NCI-H1694 (cell line): ENCODE results near the gene TAF3.

ENCODE experiments used
- DNase-seq: peaks from one replicate; lab custom pipeline; 2025; lab: John Stamatoyannopoulos, UW

TAF3 gene

GRCh38 chr10:8058274-8059111, 240.2 kb downstream of the TAF3 start:
- no peak for DNase-seq

DNA sequence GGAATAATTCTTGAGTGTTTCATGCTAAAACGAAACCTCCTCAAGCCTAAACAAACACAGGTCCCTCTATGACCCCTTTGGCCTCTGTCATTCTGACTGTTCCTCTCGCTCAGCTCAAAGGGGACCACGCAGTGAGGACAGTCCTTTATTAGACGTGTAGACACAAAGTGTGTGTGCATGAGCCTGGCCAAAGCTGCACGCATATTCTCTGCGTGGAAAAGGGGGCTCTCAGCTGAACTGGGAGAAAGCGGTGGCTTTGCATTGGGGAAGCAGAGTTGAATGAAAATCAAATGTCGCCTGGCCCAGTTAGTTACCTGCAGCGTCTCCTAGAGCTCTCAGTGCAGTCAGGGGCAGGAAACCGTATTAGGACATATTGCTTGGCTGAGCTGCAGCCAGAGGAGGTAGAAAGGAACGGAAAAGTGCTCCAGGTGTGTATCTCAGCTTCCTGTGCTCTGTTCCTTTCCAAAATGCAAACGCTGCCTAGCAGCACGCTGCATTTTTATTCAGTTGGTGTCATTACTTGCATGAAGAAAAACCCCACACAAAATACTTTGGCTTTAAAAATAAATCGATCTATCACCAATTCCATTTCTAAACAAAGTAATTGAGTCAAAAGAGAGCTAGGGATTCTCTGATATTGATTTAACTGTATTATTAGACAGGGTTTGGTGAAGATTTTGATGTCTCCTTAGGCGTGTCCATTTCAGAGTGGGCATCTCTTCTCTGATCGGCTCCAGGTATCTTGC, 241.1 kb downstream of the TAF3 start:
- no peak for DNase-seq

GRCh38 chr10:8060010-8060703, 241.9 kb downstream of the TAF3 start:
- DNase-seq: no peak

GRCh38 chr10:8060704-8061121, 242.4 kb downstream of the TAF3 start:
- no peak for DNase-seq

DNA sequence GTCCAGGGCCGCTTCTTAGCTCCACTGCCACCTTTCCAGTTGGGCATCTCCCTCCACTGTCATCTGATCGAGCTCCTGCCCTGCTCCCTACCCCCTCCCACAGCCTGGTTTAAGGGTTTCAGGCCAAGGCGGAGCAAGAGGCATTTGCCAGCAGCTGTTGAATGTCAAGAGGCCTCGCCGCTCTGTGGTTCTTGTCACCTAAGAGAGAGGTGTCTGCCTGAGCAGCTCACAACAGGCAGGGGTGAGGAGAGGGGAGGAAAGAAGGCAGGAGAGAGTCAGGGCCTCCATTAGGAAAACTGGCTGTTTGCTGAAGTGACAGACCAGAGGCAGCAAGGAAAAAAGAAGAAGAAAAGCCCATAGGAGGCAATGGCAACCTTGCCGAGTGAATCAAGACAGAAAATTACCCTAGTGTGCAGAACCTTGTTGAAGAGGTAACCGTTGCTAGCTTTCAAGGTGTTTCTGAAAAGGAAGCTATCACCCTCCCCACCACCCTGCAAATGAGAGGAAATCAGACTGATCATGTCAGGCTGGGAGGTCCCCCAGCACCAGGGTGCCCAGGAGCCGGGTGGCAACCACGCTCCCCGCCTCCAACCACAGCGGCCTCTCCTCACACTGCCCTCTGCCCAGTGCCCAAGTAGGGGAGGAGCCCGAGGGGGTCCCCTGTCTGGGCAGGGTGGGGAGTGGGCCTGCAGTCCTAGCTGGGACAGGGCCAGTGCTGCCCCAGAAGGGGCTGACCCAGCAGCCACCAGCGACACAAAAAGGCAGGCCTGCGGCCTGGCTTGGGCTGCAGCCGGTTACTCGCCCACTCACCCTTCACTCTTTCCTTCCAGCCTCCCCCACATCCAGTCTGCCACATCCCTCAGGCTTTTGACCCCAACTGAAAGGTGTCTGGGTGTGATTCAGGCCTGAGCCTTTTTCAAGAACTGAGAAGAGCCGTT, 243.2 kb downstream of the TAF3 start:
- no peak for DNase-seq

- DNase-seq: no peak
Measured at GRCh38 chr10:8063128-8063908, 245.0 kb downstream of the TAF3 start.

DNA sequence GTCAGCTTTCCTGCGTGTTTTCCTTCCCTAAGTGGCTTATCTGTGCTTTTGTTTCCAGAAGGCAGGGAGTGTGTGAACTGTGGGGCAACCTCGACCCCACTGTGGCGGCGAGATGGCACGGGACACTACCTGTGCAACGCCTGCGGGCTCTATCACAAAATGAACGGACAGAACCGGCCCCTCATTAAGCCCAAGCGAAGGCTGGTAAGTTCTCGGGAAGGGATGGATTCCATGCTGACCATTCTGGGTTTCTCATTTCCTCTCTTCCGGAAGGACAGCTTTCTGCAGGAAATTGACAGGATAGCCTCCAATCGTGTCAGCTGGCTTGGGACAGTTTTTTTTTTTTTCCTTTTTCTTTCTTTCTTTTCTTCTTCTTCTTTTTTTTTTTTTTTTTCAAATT, 245.6 kb downstream of the TAF3 start:
- no peak for DNase-seq

DNA sequence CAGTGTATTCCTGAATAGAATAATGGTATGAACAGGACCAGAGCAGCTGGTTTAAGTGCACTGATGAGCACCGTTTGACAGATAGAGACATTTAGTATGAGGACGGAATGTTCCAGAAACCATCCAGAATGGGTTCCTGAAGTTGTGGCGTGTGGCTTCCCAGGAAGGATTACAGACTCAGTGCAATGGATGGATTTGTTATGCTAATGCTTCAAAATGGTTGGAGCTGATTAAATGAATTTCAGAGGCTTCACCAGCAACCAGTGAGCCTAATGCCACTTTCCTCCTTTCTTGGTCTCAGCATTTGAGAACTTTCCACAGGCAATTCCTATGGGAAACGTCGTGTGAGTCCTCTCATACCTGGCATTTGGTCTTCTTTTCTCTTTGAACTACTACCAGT, 246.1 kb downstream of the TAF3 start:
- no peak for DNase-seq

DNA sequence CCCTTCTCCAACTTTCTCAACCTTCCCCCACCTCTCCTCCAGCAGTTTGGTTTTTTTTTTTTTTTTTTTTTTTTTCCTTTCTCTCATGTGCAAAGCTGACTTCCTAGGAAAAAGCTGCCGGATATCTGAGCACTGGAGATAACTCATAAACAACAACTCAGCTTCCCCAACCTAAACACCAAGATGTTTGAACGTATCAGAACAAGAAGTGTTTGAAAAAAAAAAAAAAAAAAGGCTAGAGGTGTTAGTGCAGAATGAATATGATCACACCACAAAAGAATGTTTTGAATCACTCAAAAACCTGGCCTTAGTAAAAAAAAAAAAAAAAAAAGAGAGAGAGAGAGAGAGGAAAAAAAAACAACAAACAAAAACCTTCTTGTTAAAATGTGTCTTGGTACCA, 247.3 kb downstream of the TAF3 start:
- DNase-seq: no peak

DNA sequence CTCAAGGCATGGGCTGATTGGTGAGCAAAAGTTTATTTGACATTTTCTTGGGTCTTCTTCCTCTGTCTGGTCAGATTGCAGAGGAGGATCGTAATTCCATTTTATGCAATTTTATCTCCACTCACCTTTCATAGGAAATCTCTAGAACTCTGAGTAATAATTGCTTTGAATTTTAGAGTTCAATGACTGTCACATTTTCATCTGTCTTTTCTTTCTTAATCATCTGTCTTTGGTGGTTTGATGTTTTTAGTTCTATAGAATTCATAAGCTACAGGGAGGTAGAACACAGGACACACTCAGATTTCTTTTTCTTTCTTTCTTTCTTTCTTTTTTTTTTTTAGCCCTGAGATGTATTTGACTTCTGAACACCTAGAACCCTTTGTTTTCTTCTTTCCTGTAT, 247.8 kb downstream of the TAF3 start:
- no peak for DNase-seq
